K562 (cell line): ENCODE results near the gene TTC33.

Source experiments
- EZH2 ChIP-seq: IDR thresholded peaks from 2 replicates; pipeline ENCODE4 v1.6.1; 2012; ENCODE audit warnings: low read depth, mild to moderate bottlenecking, inconsistent platforms, low read length, borderline replicate concordance
- KLF1 ChIP-seq: fragments of 450-650 bp; IDR thresholded peaks from 2 replicates; pipeline ENCODE4 v1.6.1; 2016; ENCODE audit warnings: missing genetic modification characterization, missing compliant biosample characterization
- MECOM ChIP-seq: fragments of 250-450 bp; sonication (Bioruptor Pico); IDR thresholded peaks from 2 replicates; pipeline ENCODE4 v1.8.0; 2022; ENCODE audit warnings: inconsistent platforms
- POLR2A ChIP-seq: fragments of 450-650 bp; conservative IDR thresholded peaks from 2 replicates; pipeline ENCODE4 v1.6.1; 2016
- SETDB1 ChIP-seq: IDR thresholded peaks from one replicate; pipeline ENCODE4 v1.6.1; 2012; ENCODE audit warnings: low read length, control low read depth, inconsistent platforms
- SPI1 ChIP-seq: IDR thresholded peaks from 2 replicates; pipeline ENCODE4 v1.6.1; 2011; ENCODE audit warnings: low read depth, low read length, control low read depth, borderline replicate concordance

DNA sequence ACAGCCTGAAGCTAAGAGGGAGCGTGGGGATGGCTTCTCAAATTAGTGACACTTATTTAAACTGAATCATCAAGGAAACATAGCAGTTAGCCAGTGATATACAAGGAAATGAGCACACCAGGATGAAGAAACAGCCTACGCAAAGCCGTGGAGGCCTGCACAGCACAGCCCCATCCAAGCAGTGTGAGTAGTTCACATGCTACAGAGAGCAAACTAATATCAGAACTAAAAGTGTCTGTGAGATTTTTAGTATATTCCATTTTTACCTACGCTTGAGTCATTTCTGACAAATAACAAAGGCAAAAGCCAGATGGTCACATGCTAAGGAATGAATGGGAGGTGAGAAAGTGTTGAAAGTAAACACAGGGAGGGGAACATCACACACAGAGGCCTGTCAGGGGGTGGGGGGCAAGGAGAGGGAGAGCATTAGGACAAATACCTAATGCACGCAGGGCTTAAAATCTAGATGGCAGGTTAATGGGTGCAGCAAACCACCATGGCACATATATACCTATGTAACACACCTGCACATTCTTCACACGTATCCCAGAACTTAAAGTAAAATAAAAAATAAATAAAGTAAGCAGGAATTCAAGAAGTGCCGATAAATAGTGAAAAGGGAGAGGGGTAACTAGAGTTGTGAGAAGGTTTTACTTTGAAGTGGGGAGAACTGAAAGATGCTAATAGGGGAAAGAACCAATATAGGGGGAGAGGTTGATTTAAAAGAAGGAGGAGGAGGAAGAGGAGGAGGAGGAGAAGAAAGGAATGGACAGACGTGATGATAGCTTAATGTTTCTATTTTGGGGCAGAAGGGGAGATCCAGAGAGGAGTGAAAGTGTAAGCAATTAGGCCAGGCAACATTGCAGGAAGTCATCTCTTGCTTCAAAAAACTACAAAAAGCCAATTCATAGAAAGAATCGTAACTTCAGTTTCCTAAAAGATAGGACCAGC, 177.0 kb downstream of the TTC33 start:
- TF ChIP-seq SPI1 (no peak), MECOM (CRISPR knock-in tag) (no peak), POLR2A (no peak), SETDB1 (no peak), EZH2 (no peak), KLF1 (tag) (no peak)
